SK-N-SH treated with all-trans-retinoic acid at 6 μM for 48 hours (cell line): ENCODE data around the gene NR2F2.

Source experiments
- ARNTL ChIP-seq: fragments of 450-650 bp; formaldehyde crosslinking; IDR thresholded peaks from 2 replicates; pipeline ENCODE4 v1.5.0; 2020; ENCODE audit warnings: low read depth, mild to moderate bottlenecking, moderate library complexity, borderline replicate concordance
- BACH2 ChIP-seq: fragments of 250-450 bp; sonication (Bioruptor Pico); IDR thresholded peaks from 2 replicates; pipeline ENCODE4 v1.9.0; 2021; ENCODE audit warnings: mild to moderate bottlenecking, borderline replicate concordance
- CREB5 ChIP-seq: fragments of 250-450 bp; sonication (Bioruptor Pico); IDR thresholded peaks from 2 replicates; pipeline ENCODE4 v1.5.1; 2020; ENCODE audit warnings: low read depth, mild to moderate bottlenecking, moderate library complexity
- CSDC2 ChIP-seq: fragments of 250-450 bp; sonication (Bioruptor Pico); IDR thresholded peaks from 2 replicates; pipeline ENCODE4 v1.5.0; 2020; ENCODE audit warnings: mild to moderate bottlenecking, moderate library complexity
- CSRNP3 ChIP-seq: fragments of 250-450 bp; sonication (Bioruptor Pico); IDR thresholded peaks from 2 replicates; pipeline ENCODE4 v1.5.1; 2021; ENCODE audit warnings: mild to moderate bottlenecking, moderate library complexity
- ESRRG ChIP-seq: fragments of 250-450 bp; sonication (Bioruptor Pico); IDR thresholded peaks from 2 replicates; pipeline ENCODE4 v1.6.1; 2021; ENCODE audit warnings: mild to moderate bottlenecking
- GLIS3 ChIP-seq: fragments of 250-450 bp; sonication (Bioruptor Pico); IDR thresholded peaks from 2 replicates; pipeline ENCODE4 v1.5.0; 2020; ENCODE audit warnings: mild to moderate bottlenecking, moderate library complexity
- POU6F1 ChIP-seq: fragments of 250-450 bp; sonication (Bioruptor Pico); IDR thresholded peaks from 2 replicates; pipeline ENCODE4 v1.8.0; 2021; ENCODE audit warnings: low read depth, mild to moderate bottlenecking, moderate library complexity, borderline replicate concordance
- PPARA ChIP-seq: fragments of 250-450 bp; sonication (Bioruptor Pico); IDR thresholded peaks from 2 replicates; pipeline ENCODE4 v1.5.0; 2020; ENCODE audit warnings: mild to moderate bottlenecking, borderline replicate concordance
- TCF4 ChIP-seq: fragments of 250-450 bp; sonication (Bioruptor Pico); IDR thresholded peaks from 2 replicates; pipeline ENCODE4 v1.8.0; 2021; ENCODE audit warnings: mild to moderate bottlenecking, moderate library complexity, borderline replicate concordance
- ZFP3 ChIP-seq: fragments of 250-450 bp; sonication (Bioruptor Pico); IDR thresholded peaks from 2 replicates; pipeline ENCODE4 v1.5.0; 2020; ENCODE audit warnings: mild to moderate bottlenecking, moderate library complexity
- ZFP30 ChIP-seq: fragments of 450-650 bp; formaldehyde crosslinking; IDR thresholded peaks from 2 replicates; pipeline ENCODE4 v1.5.0; 2022; ENCODE audit warnings: mild to moderate bottlenecking, moderate library complexity
- ZNF565 ChIP-seq: fragments of 450-650 bp; formaldehyde crosslinking; conservative IDR thresholded peaks from 2 replicates; pipeline ENCODE4 v1.5.0; 2020; ENCODE audit warnings: low read depth, mild to moderate bottlenecking, moderate library complexity
- ZNF8 ChIP-seq: fragments of 450-650 bp; formaldehyde crosslinking; IDR thresholded peaks from 2 replicates; pipeline ENCODE4 v1.5.0; 2020; ENCODE audit warnings: mild to moderate bottlenecking, moderate library complexity

GRCh38 chr15:96303503-96304056 is 26.9 kb upstream of the NR2F2 start:
- TF ChIP-seq POU6F1 (no peak), BACH2 (CRISPR knock-in tag) (no peak), ZFP30 (CRISPR knock-in tag) (no peak), PPARA (no peak), ZNF8 (CRISPR knock-in tag) (no peak), ZFP3 (CRISPR knock-in tag) (no peak), CSRNP3 (CRISPR knock-in tag) (no peak), GLIS3 (CRISPR knock-in tag) (no peak), CREB5 (CRISPR knock-in tag) (no peak), ARNTL (CRISPR knock-in tag) (no peak), TCF4 (CRISPR knock-in tag) (no peak), ZNF565 (CRISPR knock-in tag) (no peak), CSDC2 (CRISPR knock-in tag) (no peak), ESRRG (CRISPR knock-in tag) (no peak)
